Measurements from ENCODE around the gene HOOK2. TPM values are rescaled to one million over a fixed set of nuclear protein-coding genes. Genes with fewer than 3 reads are reported as not detected.

Gene HOOK2
- total and polyA plus RNA-seq, 9 of the 15 experiments (the other 6 are each of a cell fraction or from before 2014, with no cell fraction given) = 1.3 to 17.2 (median 9.9) TPM

GRCh38 chr19:12756150-12756883 lies 19.0 kb downstream of the HOOK2 start:
- peaks cover 5 to 51% of the 10 kb centered on the region in 2 experiments; a peak in 3 of 5 replicates for H3K4me1 ChIP-seq (replicated peaks in 1 of 2; ENCODE audit: control insufficient read depth in 2 of 2, insufficient read depth in 2 of 2, low read length in 2 of 2)
- H3K36me3 ChIP-seq (ENCODE audit: control insufficient read depth, insufficient read depth, low read length) = no peaks in the 10 kb centered on the region
- no peak overlapping the region for H3K4me2 ChIP-seq (ENCODE audit: insufficient read depth, low read length)
- H3K9ac ChIP-seq (ENCODE audit: insufficient read depth in 1 of 2, low read depth in 2 of 2, low read length in 2 of 2) = peak overlapping the region in 1 of 2 experiments; percentile 74; a peak in 2 of 4 replicates
- WGBS (ENCODE audit: insufficient coverage, low coverage, missing lambda C conversion rate) = 28% methylated on average over 18 of the region's 19 CpGs
- H3K9me1 ChIP-seq (ENCODE audit: control insufficient read depth, insufficient read depth, low read length) = no peaks in the 10 kb centered on the region
- intact Hi-C loops (cut with micrococcal nuclease) = no loop called here
- peaks cover 12 to 22% of the 10 kb centered on the region in 2 experiments; a peak in 3 of 5 replicates for H3K27me3 ChIP-seq (ENCODE audit: control insufficient read depth in 2 of 2, insufficient read depth in 2 of 2, low read length in 2 of 2)
- no TSS peak for BruUV-seq (replicated peaks)
- ATAC-seq (no peak), DNase-seq (ENCODE audit: extremely low read depth in 1 of 4, low spot score in 3 of 4) (peak in 1 of 4 experiments; percentile 34), FAIRE-seq (peak; percentile 51)
- no peaks in the 10 kb centered on the region for H3K79me2 ChIP-seq (ENCODE audit: control insufficient read depth, insufficient read depth, low read length)
- no peak overlapping the region for H2AFZ ChIP-seq (ENCODE audit: low read depth, low read length)
- ChIA-PET CTCF (ENCODE audit: low intra/inter-chr PET ratio) (no interaction called here), POLR2A (interaction anchor here (0.7 to 2.3 kb wide), 3 partner anchors 9 to 33 kb away, joined by 5 to 8 read pairs (median 7); partner anchors contain the start of gene TNPO2)
- in situ Hi-C loops (cut with MboI) = no loop called here
- H3K4me3 ChIP-seq = no peak overlapping the region
- no peaks in the 10 kb centered on the region for H4K20me1 ChIP-seq (replicated peaks; ENCODE audit: control insufficient read depth, insufficient read depth, low read length)
- no peak overlapping the region for H3K27ac ChIP-seq (ENCODE audit: extremely low read depth, low read depth, low read length)
- H3K9me3 ChIP-seq (replicated peaks; ENCODE audit: control insufficient read depth, insufficient read depth, low read depth, low read length) = no peaks in the 10 kb centered on the region
- no peak for TF ChIP-seq SP1 (CRISPR knock-in tag; IDR thresholded peaks at IDR 0.05)
- TF ChIP-seq ARID1B (IDR thresholded peaks at IDR 0.05) = no peak
- no peak for TF ChIP-seq EP300 (IDR thresholded peaks at IDR 0.05; ENCODE audit: low read length)
- no peak for TF ChIP-seq LEF1 (IDR thresholded peaks at IDR 0.05)
- TF ChIP-seq CBX2 (IDR thresholded peaks at IDR 0.05; ENCODE audit: insufficient read depth, low read length, poor library complexity, severe bottlenecking) = no peak
- TF ChIP-seq ATF4 (CRISPR knock-in tag; IDR thresholded peaks at IDR 0.05) = no peak
- TF ChIP-seq RAD21 (CRISPR knock-in tag; conservative IDR thresholded peaks at IDR 0.05 in 1 of 2, IDR thresholded peaks at IDR 0.05 in 1 of 2) = no peak
- TF ChIP-seq ZNF398 (CRISPR knock-in tag; IDR thresholded peaks at IDR 0.05) = no peak
- no peak for TF ChIP-seq TSC22D4 (tag; IDR thresholded peaks at IDR 0.05)
- TF ChIP-seq BHLHE40 (IDR thresholded peaks at IDR 0.05; ENCODE audit: low read length) = peak; percentile 54
- TF ChIP-seq ZNF644 (tag; IDR thresholded peaks at IDR 0.05; ENCODE audit: low read depth) = no peak
- no peak for TF ChIP-seq RFX7 (CRISPR knock-in tag; IDR thresholded peaks at IDR 0.05)
- no peak for TF ChIP-seq NCOA2 (IDR thresholded peaks at IDR 0.05; ENCODE audit: partially characterized antibody in 2 of 2)
- no peak for TF ChIP-seq XRCC5 (IDR thresholded peaks at IDR 0.05; ENCODE audit: low read depth, low read length)
- TF ChIP-seq SUPT5H (IDR thresholded peaks at IDR 0.05) = no peak
- peak; percentile 56 for TF ChIP-seq TFE3 (CRISPR knock-in tag; IDR thresholded peaks at IDR 0.05)
- TF ChIP-seq JUN (IDR thresholded peaks at IDR 0.05; ENCODE audit: borderline replicate concordance, low read depth, low read length) = no peak
- no peak for TF ChIP-seq JUN (CRISPR knock-in tag; IDR thresholded peaks at IDR 0.05; ENCODE audit: borderline replicate concordance)
